GM19193 (cell line): Measurements from ENCODE around the gene TRIM65.

Experiments used
- POLR2A ChIP-seq: IDR thresholded peaks from 4 replicates; pipeline ENCODE4 v1.6.1; 2011; ENCODE audit not compliant: insufficient read depth, insufficient read length; ENCODE audit errors: extremely low read depth

The TRIM65 gene

GRCh38 chr17:75843577-75844529 is 52.9 kb downstream of the TRIM65 start, which contains the start of gene UNC13D:
Gene UNC13D, minus strand, starts transcription at chr17:75844404. Its CDS starts 67 bp downstream, at chr17:75844337.
- peak; percentile 45 for TF ChIP-seq POLR2A

- TF ChIP-seq POLR2A = no peak
Observed at GRCh38 chr17:75842963-75843576, 53.7 kb downstream of the TRIM65 start.

GRCh38 chr17:75842411-75842810 is 54.3 kb downstream of the TRIM65 start:
- no peak for TF ChIP-seq POLR2A

- TF ChIP-seq POLR2A = no peak
Observed at GRCh38 chr17:75840799-75841164, 56.0 kb downstream of the TRIM65 start.

DNA sequence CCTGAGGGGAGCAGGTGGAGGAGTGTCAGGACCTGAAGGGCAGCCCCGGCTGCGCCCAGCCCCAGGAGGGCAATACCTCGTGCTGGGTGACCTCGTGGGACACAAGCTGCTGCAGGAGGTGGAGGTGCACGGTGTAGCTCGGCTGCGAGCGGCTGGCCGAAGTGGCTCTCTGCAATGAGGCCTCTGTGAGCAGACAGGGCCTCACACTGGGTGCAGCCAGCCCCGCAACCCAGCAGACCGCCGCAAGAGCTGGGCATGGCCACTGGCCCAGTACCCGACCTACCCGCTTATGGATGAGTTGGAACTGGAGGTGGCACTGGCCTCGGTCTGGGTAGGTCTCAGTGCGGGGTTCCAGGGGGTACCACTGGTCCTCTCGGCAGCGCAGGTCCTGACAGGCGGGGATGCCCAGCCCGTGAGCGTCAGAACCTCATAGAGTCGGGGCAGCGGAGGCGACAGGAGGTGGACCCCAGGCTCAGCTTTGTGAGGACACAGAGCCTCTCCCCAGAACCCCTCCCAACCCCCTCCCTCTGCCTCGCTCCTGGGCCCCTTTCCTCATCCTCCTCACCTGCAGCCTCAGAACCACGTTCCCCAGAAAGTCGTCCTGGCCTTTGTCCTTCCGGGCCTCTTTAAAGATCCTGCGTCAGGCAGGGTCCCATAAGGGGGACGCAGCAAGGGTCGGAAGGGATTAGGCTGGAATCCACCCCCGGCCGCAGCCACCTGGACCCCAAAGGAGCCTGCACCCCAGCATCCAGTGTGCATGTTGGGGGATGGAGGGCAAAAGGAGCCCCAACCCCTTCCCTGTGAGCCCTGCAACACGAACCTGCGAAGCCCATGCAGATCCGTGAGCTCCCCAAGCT is 56.6 kb downstream of the TRIM65 start:
- no peak for TF ChIP-seq POLR2A
